Eye (tissue), 1 donor: Measurements from ENCODE around the gene GMNC.

Source experiments
- DNase-seq: peaks from one replicate; pipeline ENCODE4 v3.0.0-alpha.2; 2015

The GMNC gene

GRCh38 chr3:190848870-190849269, 13.6 kb downstream of the GMNC start:
- DNase-seq: no peak

GRCh38 chr3:190847436-190847835, 15.1 kb downstream of the GMNC start:
- no peak for DNase-seq

GRCh38 chr3:190840146-190840545, 22.3 kb downstream of the GMNC start:
- no peak for DNase-seq

GRCh38 chr3:190831225-190831624, 31.3 kb downstream of the GMNC start:
- DNase-seq: no peak

GRCh38 chr3:190830031-190830430, 32.5 kb downstream of the GMNC start:
- no peak for DNase-seq

- DNase-seq: peak; percentile 39
These were observed 36.5 kb downstream of the GMNC start for GRCh38 chr3:190826018-190826417.

- DNase-seq: no peak
These were observed 37.0 kb downstream of the GMNC start for GRCh38 chr3:190825386-190826016.

- peak; percentile 81 for DNase-seq
These were observed 50.6 kb downstream of the GMNC start for GRCh38 chr3:190811775-190812480.

GRCh38 chr3:190810957-190811356, 51.5 kb downstream of the GMNC start:
- no peak for DNase-seq

GRCh38 chr3:190809351-190809750, 53.1 kb downstream of the GMNC start:
- no peak for DNase-seq

GRCh38 chr3:190807719-190808375, 54.6 kb downstream of the GMNC start:
- no peak for DNase-seq
